Stimulated activated CD4-positive, alpha-beta T cell treated with anti-CD3 and anti-CD28 coated beads, Interleukin-4, amount 100 ng/mL, for 24 hours (primary cell): ENCODE data around the gene JMJD4.

ENCODE experiments used
- DNase-seq: peaks from one replicate; pipeline ENCODE4 v3.0.0-alpha.2; 2020

The JMJD4 gene

GRCh38 chr1:227734856-227735538 is at the start of gene JMJD4, which contains the start of gene SNAP47:
JMJD4 (minus strand) TSS chr1:227735302; CDS start chr1:227735273, 29 bp downstream.
SNAP47 (plus strand) TSS chr1:227735435; CDS start chr1:227747737, 12,302 bp downstream.
- peak; percentile 94 for DNase-seq

- peak; percentile 0 for DNase-seq
These were observed 47.1 kb upstream of the JMJD4 start for GRCh38 chr1:227782226-227782625.

- DNase-seq = peak; percentile 0
These were observed 46.3 kb upstream of the JMJD4 start for GRCh38 chr1:227781314-227781930.

GRCh38 chr1:227780101-227781044 is 45.3 kb upstream of the JMJD4 start:
- DNase-seq = no peak

- no peak for DNase-seq
These were observed 44.6 kb upstream of the JMJD4 start for GRCh38 chr1:227779685-227780084.

- no peak for DNase-seq
These were observed 43.9 kb upstream of the JMJD4 start for GRCh38 chr1:227779021-227779441.

- no peak for DNase-seq
These were observed 43.4 kb upstream of the JMJD4 start for GRCh38 chr1:227778401-227778947.

- no peak for DNase-seq
These were observed 42.5 kb upstream of the JMJD4 start for GRCh38 chr1:227777646-227778045.

GRCh38 chr1:227777156-227777555 is 42.1 kb upstream of the JMJD4 start:
- DNase-seq = no peak

- no peak for DNase-seq
These were observed 41.2 kb upstream of the JMJD4 start for GRCh38 chr1:227776331-227776771.

GRCh38 chr1:227775841-227776240 is 40.7 kb upstream of the JMJD4 start:
- DNase-seq = no peak

GRCh38 chr1:227774821-227775661 is 39.9 kb upstream of the JMJD4 start:
- no peak for DNase-seq

- DNase-seq = no peak
These were observed 39.1 kb upstream of the JMJD4 start for GRCh38 chr1:227774051-227774731.

GRCh38 chr1:227773558-227773957 is 38.5 kb upstream of the JMJD4 start:
- no peak for DNase-seq

- no peak for DNase-seq
These were observed 36.7 kb upstream of the JMJD4 start for GRCh38 chr1:227771771-227772170.

GRCh38 chr1:227771326-227771725 is 36.2 kb upstream of the JMJD4 start:
- no peak for DNase-seq

- no peak for DNase-seq
These were observed 35.7 kb upstream of the JMJD4 start for GRCh38 chr1:227770812-227771211.

GRCh38 chr1:227769936-227770494 is 34.9 kb upstream of the JMJD4 start:
- no peak for DNase-seq

GRCh38 chr1:227769047-227769935 is 34.2 kb upstream of the JMJD4 start:
- no peak for DNase-seq

GRCh38 chr1:227768640-227769039 is 33.5 kb upstream of the JMJD4 start:
- no peak for DNase-seq
